ENCODE measurements around the gene CMTM3.
A peak's percentile ranks its signal among the peaks of the same experiment; 100 is the strongest.
"Not testable (repeated sequence)": the region's sequence is repeated elsewhere in the genome, so short reads cannot be mapped to it uniquely, and the experiment has no call there.

Gene CMTM3

DNA sequence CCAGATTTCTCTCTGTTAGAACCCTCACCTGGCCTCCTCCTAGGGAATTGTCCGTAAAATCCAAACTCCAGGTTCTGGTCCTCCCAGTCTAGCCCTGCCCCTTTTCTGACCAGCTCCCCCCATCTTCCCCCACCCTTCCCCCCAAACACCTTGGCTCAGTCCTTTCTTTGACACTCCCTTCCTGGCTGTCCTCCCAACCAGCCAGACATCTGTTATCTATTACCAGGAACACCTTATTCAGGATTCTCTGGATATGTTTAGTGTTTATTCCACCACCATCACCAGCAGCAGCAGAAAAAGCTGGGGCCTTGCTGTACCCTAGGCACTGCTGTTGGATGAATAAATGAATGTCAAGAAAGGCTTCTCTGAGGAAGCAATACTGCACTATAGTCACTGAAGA is 4.0 kb upstream of the CMTM3 start:
- Histone ChIP-seq H3K27ac (ENCODE audit: low read depth, low read length) (no peak overlapping the region), H3K9ac (ENCODE audit: low read length) (no peak overlapping the region), H3K4me3 (ENCODE audit: low read depth in 1 of 2, low read length in 2 of 2) (no peak overlapping the region), H3K9me3 (ENCODE audit: low read length) (no peaks in the 10 kb centered on the region), H3K27me3 (ENCODE audit: control insufficient read depth in 1 of 2, insufficient read depth in 2 of 2, low read length in 2 of 2) (peaks cover 0 to 18% of the 10 kb centered on the region in 2 donors), H3K4me1 (ENCODE audit: insufficient read depth, low read length) (peaks cover 9% of the 10 kb centered on the region), H3K36me3 (ENCODE audit: insufficient read depth, low read length) (no peaks in the 10 kb centered on the region)

DNA sequence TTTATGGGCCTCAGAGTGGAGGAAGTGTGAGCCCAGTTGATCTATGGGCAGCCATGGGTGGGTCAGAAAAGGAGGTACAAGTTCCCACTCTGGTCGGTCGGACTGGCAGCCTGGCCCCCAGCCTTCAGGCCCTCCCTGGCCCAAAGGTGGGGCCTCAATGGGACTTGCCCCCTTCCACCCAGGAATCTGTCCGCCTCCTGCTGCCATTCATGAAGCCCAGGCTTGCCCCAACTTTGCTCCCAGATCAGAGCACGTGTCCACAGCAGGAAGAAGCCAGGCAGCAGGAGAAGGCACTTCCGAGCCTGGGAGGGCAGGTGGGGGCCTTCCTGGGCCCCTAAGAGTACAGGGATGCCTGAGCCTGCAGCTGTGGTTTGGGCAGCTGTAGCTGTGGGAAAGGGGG is 3.0 kb upstream of the CMTM3 start:
- Histone ChIP-seq H3K27ac (ENCODE audit: low read depth, low read length) (no peak overlapping the region), H3K4me3 (ENCODE audit: low read depth in 1 of 2, low read length in 2 of 2) (no peak overlapping the region), H3K36me3 (ENCODE audit: insufficient read depth, low read length) (no peaks in the 10 kb centered on the region), H3K9ac (ENCODE audit: low read length) (no peak overlapping the region), H3K9me3 (ENCODE audit: low read length) (no peaks in the 10 kb centered on the region), H3K27me3 (ENCODE audit: control insufficient read depth in 1 of 2, insufficient read depth in 2 of 2, low read length in 2 of 2) (peaks cover 0 to 19% of the 10 kb centered on the region in 2 donors), H3K4me1 (ENCODE audit: insufficient read depth, low read length) (peaks cover 9% of the 10 kb centered on the region)

DNA sequence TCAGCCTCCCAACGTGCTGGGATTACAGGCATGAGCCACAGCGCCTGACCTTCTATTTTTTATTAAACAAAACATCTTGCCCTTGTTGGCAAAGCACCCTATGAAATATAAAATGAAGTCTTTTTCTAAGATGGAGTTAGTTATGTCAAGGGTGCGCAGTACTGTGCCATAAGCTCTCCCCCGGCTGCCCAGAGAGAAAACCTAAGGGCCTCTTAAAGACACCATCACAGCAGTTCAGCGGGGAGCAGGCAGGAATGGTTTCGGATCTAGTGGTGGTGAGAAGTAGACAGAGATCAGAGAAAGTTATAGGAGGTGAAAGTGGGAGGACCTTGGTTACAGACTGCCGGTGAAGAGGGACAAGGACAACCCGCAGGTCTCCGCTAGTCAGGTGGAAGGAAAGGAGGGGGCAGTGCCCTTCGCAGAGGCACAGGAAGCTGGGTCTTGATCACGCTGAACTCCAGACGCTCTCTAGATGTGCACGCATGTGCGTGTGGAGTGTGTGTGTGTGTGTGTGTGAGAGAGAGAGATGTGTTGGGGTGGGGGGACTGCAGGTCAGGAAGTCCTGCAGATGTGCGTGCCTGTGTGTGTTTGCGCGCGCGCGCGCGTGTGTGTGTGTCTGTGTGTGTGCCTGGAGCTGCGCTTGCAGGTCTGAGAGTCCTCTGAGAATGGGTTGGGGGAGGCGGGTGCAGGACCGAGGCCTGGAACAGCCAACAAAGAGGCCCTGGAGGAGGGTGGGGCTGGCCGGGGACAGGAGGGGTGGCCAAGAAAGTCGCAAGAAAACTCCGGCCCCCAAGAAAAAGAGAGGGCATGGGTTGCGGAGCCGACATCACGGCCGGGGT is 748 bp upstream of the CMTM3 start:
- H3K4me1 ChIP-seq (ENCODE audit: insufficient read depth, low read length) = peaks cover 11% of the 10 kb centered on the region
- peak overlapping the region; percentile 0 for H3K9ac ChIP-seq (ENCODE audit: low read length)
- no peak overlapping the region for H3K27ac ChIP-seq (ENCODE audit: low read depth, low read length)
- no peaks in the 10 kb centered on the region for H3K9me3 ChIP-seq (ENCODE audit: low read length)
- H3K27me3 ChIP-seq (ENCODE audit: control insufficient read depth in 1 of 2, insufficient read depth in 2 of 2, low read length in 2 of 2) = peaks cover 0 to 19% of the 10 kb centered on the region in 2 donors
- H3K4me3 ChIP-seq (ENCODE audit: low read depth in 1 of 2, low read length in 2 of 2) = peak overlapping the region; percentile 38 to 52
- H3K36me3 ChIP-seq (ENCODE audit: insufficient read depth, low read length) = no peaks in the 10 kb centered on the region

DNA sequence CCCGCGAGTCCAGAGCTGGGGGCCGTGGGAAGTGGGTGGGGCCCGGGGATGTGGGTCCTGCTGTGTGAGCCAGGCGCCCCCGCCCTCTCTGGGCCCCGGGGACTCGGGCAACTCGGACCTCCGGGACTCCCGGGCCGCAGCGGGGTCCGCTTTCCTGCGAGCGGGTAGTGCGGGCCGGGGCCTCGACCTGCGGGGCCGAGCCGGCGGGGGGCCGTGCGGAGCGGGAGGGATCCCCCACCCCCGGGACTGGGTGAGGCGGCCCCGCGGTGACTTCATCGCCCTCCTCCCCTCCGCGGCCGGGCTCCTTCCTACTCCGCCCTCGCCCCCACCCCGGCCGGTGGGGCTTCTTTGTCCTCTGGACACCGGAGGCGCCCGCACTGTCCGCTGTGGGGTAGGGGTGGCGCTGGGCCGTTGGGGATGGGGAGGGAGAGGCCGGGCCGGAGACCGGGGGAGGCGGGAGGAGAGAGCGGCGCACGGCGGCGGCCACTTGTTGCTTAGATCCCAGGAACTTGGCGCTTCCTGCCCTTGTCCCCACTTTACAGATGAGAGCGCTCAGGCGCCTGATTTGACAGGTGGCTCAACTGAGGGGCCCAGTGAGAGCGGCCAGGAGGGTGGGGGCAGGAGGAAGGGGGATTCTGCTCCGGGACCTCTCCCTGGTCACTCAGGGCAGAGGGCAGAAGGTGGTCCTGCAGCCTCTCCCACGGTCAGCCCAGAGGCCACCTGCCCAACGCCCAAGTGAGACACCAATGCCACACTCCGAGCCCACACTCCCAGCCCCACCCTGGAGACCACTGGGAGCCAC is 874 bp downstream of the CMTM3 start:
- peaks cover 0 to 19% of the 10 kb centered on the region in 2 donors for H3K27me3 ChIP-seq (ENCODE audit: control insufficient read depth in 1 of 2, insufficient read depth in 2 of 2, low read length in 2 of 2)
- peak overlapping the region; percentile 58 for H3K27ac ChIP-seq (ENCODE audit: low read depth, low read length)
- peak overlapping the region; percentile 27 to 74 for H3K4me3 ChIP-seq (ENCODE audit: low read depth in 1 of 2, low read length in 2 of 2)
- H3K4me1 ChIP-seq (ENCODE audit: insufficient read depth, low read length) = peaks cover 14% of the 10 kb centered on the region
- no peak overlapping the region for H3K9ac ChIP-seq (ENCODE audit: low read length)
- no peaks in the 10 kb centered on the region for H3K9me3 ChIP-seq (ENCODE audit: low read length)
- H3K36me3 ChIP-seq (ENCODE audit: insufficient read depth, low read length) = peaks cover 7% of the 10 kb centered on the region

DNA sequence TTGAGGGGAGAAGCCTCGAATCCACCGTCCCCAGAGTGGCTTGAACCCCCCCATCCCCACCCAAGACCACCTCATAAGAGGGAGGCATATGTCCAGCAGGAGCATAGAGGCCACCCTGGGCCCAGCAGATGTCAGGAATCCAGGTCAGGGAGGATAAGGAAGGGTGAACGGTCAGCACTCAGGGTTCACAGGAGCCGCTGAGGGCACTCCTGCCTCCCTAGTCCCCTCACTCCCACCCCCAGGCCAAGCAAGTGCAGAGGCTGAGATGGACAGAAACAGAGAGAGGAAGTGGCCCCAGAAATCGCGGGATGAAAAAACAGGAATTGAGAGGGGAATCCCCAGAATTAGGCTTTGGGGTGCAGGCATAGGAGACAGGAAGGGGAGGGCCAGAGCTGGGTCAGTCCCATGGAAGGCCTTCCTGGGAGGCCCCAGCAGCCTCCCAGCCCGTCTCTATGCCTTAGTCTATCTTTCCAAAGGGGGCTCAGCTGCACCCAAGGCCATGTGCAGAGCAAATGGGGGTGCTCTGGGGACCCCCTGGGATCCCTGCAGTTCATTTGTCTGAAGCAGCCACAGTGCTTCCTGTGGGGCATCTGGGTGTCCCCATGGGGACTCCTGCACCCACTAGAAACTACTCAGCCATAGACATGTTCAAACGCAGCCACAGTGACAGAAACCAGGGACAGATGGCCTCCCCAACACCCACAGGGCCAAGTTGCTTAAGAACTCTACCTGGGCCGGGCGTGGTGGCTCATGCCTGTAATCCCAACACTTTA is 1.7 kb downstream of the CMTM3 start:
- peaks cover 0 to 15% of the 10 kb centered on the region in 2 donors for H3K27me3 ChIP-seq (ENCODE audit: control insufficient read depth in 1 of 2, insufficient read depth in 2 of 2, low read length in 2 of 2)
- peak overlapping the region in 1 of 2 donors; percentile 27 for H3K4me3 ChIP-seq (ENCODE audit: low read depth in 1 of 2, low read length in 2 of 2)
- peak overlapping the region; percentile 58 for H3K27ac ChIP-seq (ENCODE audit: low read depth, low read length)
- no peaks in the 10 kb centered on the region for H3K9me3 ChIP-seq (ENCODE audit: low read length)
- H3K9ac ChIP-seq (ENCODE audit: low read length) = no peak overlapping the region
- H3K4me1 ChIP-seq (ENCODE audit: insufficient read depth, low read length) = peaks cover 14% of the 10 kb centered on the region
- peaks cover 12% of the 10 kb centered on the region for H3K36me3 ChIP-seq (ENCODE audit: insufficient read depth, low read length)

DNA sequence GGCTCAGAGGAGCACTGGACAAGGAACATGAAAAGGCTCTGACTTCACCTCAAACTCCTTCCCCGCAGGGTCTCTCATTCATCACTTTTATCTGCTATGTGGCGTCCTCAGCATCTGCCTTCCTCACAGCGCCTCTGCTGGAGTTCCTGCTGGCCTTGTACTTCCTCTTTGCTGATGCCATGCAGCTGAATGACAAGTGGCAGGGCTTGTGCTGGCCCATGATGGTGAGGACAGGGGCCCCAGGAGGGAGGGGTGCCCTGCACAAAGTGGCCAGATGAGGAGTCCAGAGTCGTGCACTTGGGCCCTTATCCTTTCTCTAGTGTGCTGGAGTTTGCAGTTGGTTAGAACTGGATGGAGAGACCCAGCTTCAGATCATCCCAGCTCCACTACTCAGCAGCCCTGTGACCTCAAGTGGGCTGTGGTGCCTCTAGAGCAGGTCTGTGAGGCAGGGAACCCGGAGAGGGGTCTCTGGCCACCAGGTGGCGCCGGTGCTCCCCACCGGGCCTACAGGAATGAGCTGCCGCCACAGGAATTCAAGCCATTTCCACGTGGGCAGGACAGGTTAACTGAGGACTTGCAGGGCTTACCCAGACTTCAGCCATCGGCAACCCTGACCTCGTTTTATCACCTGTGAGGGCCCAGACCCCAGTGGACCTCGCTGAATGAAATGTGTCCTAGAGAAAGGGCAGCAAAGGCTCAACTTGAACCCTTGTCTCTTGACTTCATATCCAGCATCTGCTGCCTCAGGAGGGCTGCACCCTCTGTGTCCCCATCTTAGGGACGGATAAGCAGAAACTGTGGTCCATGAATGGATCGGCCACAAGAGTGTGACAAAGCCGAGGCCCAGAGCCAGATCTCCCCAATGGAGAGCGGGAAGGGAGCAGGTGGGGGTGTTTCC is 4.0 kb downstream of the CMTM3 start:
- H3K9me3 ChIP-seq (ENCODE audit: low read length) = no peaks in the 10 kb centered on the region
- H3K27ac ChIP-seq (ENCODE audit: low read depth, low read length) = no peak overlapping the region
- H3K27me3 ChIP-seq (ENCODE audit: control insufficient read depth in 1 of 2, insufficient read depth in 2 of 2, low read length in 2 of 2) = peaks cover 0 to 14% of the 10 kb centered on the region in 2 donors
- H3K9ac ChIP-seq (ENCODE audit: low read length) = no peak overlapping the region
- H3K4me1 ChIP-seq (ENCODE audit: insufficient read depth, low read length) = peaks cover 12% of the 10 kb centered on the region
- H3K4me3 ChIP-seq (ENCODE audit: low read depth in 1 of 2, low read length in 2 of 2) = no peak overlapping the region
- peaks cover 28% of the 10 kb centered on the region for H3K36me3 ChIP-seq (ENCODE audit: insufficient read depth, low read length)

DNA sequence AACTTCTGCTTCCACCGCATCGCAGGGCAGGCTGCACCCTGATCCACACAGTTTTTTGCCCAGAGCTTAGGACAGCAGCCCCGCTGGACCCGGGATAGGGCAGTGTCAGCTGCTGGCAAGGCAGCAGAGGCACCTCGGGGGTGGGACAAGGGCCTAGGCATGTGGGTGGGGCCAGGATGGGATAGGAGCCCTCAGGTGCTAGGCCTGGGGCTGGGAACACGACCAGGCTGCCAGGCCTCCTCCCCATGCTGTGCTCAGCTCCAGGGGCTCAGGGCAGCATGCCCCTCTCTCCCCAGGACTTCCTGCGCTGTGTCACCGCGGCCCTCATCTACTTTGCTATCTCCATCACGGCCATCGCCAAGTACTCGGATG is 4.6 kb downstream of the CMTM3 start:
- no peak overlapping the region for H3K4me3 ChIP-seq (ENCODE audit: low read depth in 1 of 2, low read length in 2 of 2)
- H3K27ac ChIP-seq (ENCODE audit: low read depth, low read length) = no peak overlapping the region
- H3K9me3 ChIP-seq (ENCODE audit: low read length) = no peaks in the 10 kb centered on the region
- H3K4me1 ChIP-seq (ENCODE audit: insufficient read depth, low read length) = peaks cover 6% of the 10 kb centered on the region
- peaks cover 28% of the 10 kb centered on the region for H3K36me3 ChIP-seq (ENCODE audit: insufficient read depth, low read length)
- H3K9ac ChIP-seq (ENCODE audit: low read length) = no peak overlapping the region
- peaks cover 0 to 7% of the 10 kb centered on the region in 2 donors for H3K27me3 ChIP-seq (ENCODE audit: control insufficient read depth in 1 of 2, insufficient read depth in 2 of 2, low read length in 2 of 2)

DNA sequence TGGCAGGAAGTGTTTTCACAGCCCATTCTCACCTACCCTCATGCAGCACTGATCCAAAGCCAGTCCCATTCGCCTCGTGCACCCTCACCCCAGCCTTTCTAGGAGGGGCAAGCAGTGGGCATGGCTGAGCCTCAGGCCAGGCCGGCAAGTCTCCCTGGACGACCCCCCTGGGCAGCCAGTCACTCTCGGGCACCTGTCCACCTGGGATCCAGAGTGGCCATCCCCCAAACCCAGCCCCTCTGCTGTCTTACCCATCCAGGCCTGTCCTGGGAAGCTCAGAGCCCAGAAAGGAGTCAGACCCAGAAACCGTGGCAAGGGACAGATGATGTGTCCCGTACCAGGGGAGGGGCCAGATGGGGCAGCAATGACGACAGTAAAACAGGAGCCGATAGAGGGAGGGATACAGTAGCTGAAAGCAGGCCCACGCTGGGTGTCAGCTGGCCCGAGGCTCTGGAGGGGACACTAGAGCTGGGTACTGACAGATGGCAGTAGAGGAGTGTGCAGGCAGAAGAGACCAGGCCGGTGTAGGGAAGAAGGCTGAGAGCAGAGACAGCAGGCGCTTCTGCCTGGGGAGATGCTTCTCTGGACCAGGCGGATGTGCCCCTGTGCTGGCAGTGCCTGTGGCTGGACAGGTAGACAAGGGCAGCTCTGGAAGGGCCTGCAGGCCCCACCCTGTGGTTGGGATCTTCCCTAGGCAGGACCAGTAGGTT is 5.8 kb downstream of the CMTM3 start:
- H3K9ac ChIP-seq (ENCODE audit: low read length) = no peak overlapping the region
- H3K4me3 ChIP-seq (ENCODE audit: low read depth in 1 of 2, low read length in 2 of 2) = no peak overlapping the region
- peaks cover 5% of the 10 kb centered on the region for H3K4me1 ChIP-seq (ENCODE audit: insufficient read depth, low read length)
- H3K27me3 ChIP-seq (ENCODE audit: control insufficient read depth in 1 of 2, insufficient read depth in 2 of 2, low read length in 2 of 2) = peaks cover 0 to 3% of the 10 kb centered on the region in 2 donors
- H3K36me3 ChIP-seq (ENCODE audit: insufficient read depth, low read length) = peaks cover 28% of the 10 kb centered on the region
- no peaks in the 10 kb centered on the region for H3K9me3 ChIP-seq (ENCODE audit: low read length)
- no peak overlapping the region for H3K27ac ChIP-seq (ENCODE audit: low read depth, low read length)

DNA sequence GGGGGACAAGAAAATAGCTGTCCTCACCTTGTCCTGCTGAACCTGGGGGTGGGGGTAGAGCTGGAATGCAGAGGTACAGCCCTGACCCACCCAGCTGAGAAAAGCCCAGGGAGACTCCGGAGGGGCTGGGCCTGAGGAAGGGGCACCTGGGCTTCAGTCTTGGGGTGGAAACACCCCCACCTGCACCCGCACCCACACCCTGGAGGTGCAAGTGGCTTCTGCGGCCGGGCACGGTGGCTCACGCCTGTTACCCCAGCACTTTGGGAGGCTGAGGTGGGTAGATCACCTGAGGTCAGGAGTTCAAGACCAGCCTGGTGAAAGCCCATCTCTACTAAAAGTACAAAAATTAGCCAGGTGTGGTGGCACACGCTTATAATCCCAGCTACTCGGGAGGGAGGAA is 7.4 kb downstream of the CMTM3 start:
- not testable (repeated sequence) for H3K4me1 ChIP-seq (ENCODE audit: insufficient read depth, low read length); H3K9me3 ChIP-seq (ENCODE audit: low read length); H3K27me3 ChIP-seq (ENCODE audit: control insufficient read depth in 1 of 2, insufficient read depth in 2 of 2, low read length in 2 of 2); H3K27ac ChIP-seq (ENCODE audit: low read depth, low read length); H3K4me3 ChIP-seq (ENCODE audit: low read depth in 1 of 2, low read length in 2 of 2); H3K9ac ChIP-seq (ENCODE audit: low read length)
- H3K36me3 ChIP-seq (ENCODE audit: insufficient read depth, low read length) = peaks cover 28% of the 10 kb centered on the region

DNA sequence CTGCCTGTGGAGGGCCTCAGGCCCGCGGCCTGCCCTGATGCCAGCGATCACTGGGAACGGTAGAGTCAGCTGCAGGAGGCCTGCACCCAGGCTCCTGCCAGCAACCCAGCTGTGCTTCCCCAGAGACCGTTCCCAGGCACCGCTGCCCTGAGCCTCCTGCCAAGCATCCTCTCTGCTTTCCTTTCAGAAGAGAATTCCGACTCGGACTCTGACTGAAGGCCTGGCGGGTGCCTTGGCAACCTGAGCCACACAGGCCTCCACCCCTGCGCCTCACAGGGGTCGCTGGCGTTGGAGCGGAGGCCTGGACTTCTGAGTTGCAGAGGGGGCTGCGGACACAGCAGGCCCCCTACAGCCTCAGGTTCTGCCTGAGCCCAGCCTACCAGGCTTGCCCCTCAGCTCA is 7.9 kb downstream of the CMTM3 start:
- peaks cover 5% of the 10 kb centered on the region for H3K4me1 ChIP-seq (ENCODE audit: insufficient read depth, low read length)
- no peaks in the 10 kb centered on the region for H3K27me3 ChIP-seq (ENCODE audit: control insufficient read depth in 1 of 2, insufficient read depth in 2 of 2, low read length in 2 of 2)
- H3K27ac ChIP-seq (ENCODE audit: low read depth, low read length) = no peak overlapping the region
- no peak overlapping the region for H3K9ac ChIP-seq (ENCODE audit: low read length)
- no peaks in the 10 kb centered on the region for H3K9me3 ChIP-seq (ENCODE audit: low read length)
- peaks cover 28% of the 10 kb centered on the region for H3K36me3 ChIP-seq (ENCODE audit: insufficient read depth, low read length)
- H3K4me3 ChIP-seq (ENCODE audit: low read depth in 1 of 2, low read length in 2 of 2) = no peak overlapping the region
